Lung (tissue), 12 donors: Measurements from ENCODE around the gene ANKRD11. TPM values are rescaled to one million over a fixed set of nuclear protein-coding genes. Genes with fewer than 3 reads are reported as not detected.

Source experiments
- ATAC-seq: fragments of 200-7000 bp; cut with Tn5 transposase; one replicate; pipeline ENCODE4 v1.9.1; 2020; ENCODE audit warnings: moderate number of reproducible peaks; ENCODE audit not compliant: insufficient read depth, low FRiP score
- DNase-seq, 3 donors: peaks; one replicate each; pipeline ENCODE4 v3.0.0-alpha.2; 2013 to 2017
- H3K27ac ChIP-seq, 2 donors: one replicate each; pipeline ENCODE4 v1.5.1; 2013; ENCODE audit warnings: mild to moderate bottlenecking in 2 of 2, moderate library complexity in 2 of 2, control low read depth in 1 of 2, inconsistent platforms in 1 of 2, low read depth in 1 of 2, low read length in 1 of 2
- H3K27me3 ChIP-seq, 3 donors: one replicate each; pipeline ENCODE4 v1.5.1; 2013; ENCODE audit warnings: low read length in 2 of 3; ENCODE audit not compliant: control insufficient read depth in 3 of 3, insufficient read depth in 3 of 3
- H3K36me3 ChIP-seq, 4 donors: one replicate each; pipeline ENCODE4 v1.5.1; 2013; ENCODE audit warnings: low read length in 4 of 4, mild to moderate bottlenecking in 1 of 4, moderate library complexity in 1 of 4; ENCODE audit not compliant: control insufficient read depth in 4 of 4, insufficient read depth in 4 of 4
- H3K4me1 ChIP-seq, 5 donors: one replicate each; pipeline ENCODE4 v1.5.1; 2013; ENCODE audit warnings: low read length in 5 of 5, mild to moderate bottlenecking in 2 of 5, moderate library complexity in 1 of 5; ENCODE audit not compliant: control insufficient read depth in 5 of 5, insufficient read depth in 5 of 5
- H3K4me3 ChIP-seq: one replicate; pipeline ENCODE4 v1.5.1; 2013; ENCODE audit warnings: mild to moderate bottlenecking, control low read depth, moderate library complexity
- H3K9ac ChIP-seq, 2 donors: one replicate each; pipeline ENCODE4 v1.5.1; 2013; ENCODE audit warnings: low read length in 2 of 2, control low read depth in 1 of 2; ENCODE audit not compliant: insufficient read depth in 1 of 2
- H3K9me3 ChIP-seq, 4 donors: one replicate each; pipeline ENCODE4 v1.5.1; 2013; ENCODE audit warnings: low read length in 3 of 4, mild to moderate bottlenecking in 1 of 4, moderate library complexity in 1 of 4; ENCODE audit not compliant: control insufficient read depth in 4 of 4, insufficient read depth in 3 of 4
- CTCF ChIP-seq: IDR thresholded peaks from 2 replicates; pipeline ENCODE4 v1.5.1; 2012; ENCODE audit warnings: mild to moderate bottlenecking; ENCODE audit errors: control extremely low read depth, extremely low read depth
- WGBS, 2 donors: extraction: QIAGEN DNeasy Blood & Tissue Kit; methylation state at CpG; one replicate each; pipeline ENCODE4 v1.1.7; 2013; 5-methylcytosine and 5-hydroxymethylcytosine counted together
- polyA plus RNA-seq, 2 donors: library from polyadenylated mRNA; stranded (reverse); fragments of 200-250 nt; gene quantifications; one replicate each; pipeline ENCODE4 v1.2.1, GENCODE V29; 2013
- total RNA-seq, 2 donors: library from RNA; depleted of rRNA in 1 of 2; stranded (reverse); fragments of >200 nt in 1 of 2; gene quantifications; one replicate each; pipeline ENCODE4 v1.2.1, GENCODE V29; 2014 to 2021
- donor health status: control.
- donor health status: control.
- donor health status: Bipolar disorder and iron deficiency.
- donor health status: healthy.
- donor health status: DM: yes; HTN: yes; CAD: no.

ANKRD11 gene
- total and polyA plus RNA-seq, 4 donors: 58.5 to 162 (median 89.5) TPM

- Histone ChIP-seq H3K27ac (peak overlapping the region in 1 of 2 donors; percentile 34), H3K27me3 (no peaks in the 10 kb centered on the region), H3K36me3 (no peaks in the 10 kb centered on the region), H3K9me3 (no peaks in the 10 kb centered on the region), H3K4me3 (no peak overlapping the region), H3K9ac (no peak overlapping the region), H3K4me1 (peaks cover 12 to 56% (median 25%) of the 10 kb centered on the region in 5 donors)
- WGBS, 2 donors: 38 to 41% methylated on average over 6 of the region's 6 CpGs
- ATAC-seq: no peak
- TF ChIP-seq CTCF: no peak
- no peak for DNase-seq
Observed at GRCh38 chr16:89410322-89410721, 80.0 kb downstream of the ANKRD11 start.

GRCh38 chr16:89409161-89409711, 81.1 kb downstream of the ANKRD11 start:
- Histone ChIP-seq H3K9ac (no peak overlapping the region), H3K27me3 (no peaks in the 10 kb centered on the region), H3K4me3 (no peak overlapping the region), H3K9me3 (no peaks in the 10 kb centered on the region), H3K36me3 (no peaks in the 10 kb centered on the region), H3K4me1 (peaks cover 12 to 54% (median 25%) of the 10 kb centered on the region in 5 donors), H3K27ac (peak overlapping the region in 1 of 2 donors; percentile 44)
- DNase-seq: no peak
- TF ChIP-seq CTCF: no peak
- WGBS, 2 donors: 38 to 59% methylated on average over 13 of the region's 13 CpGs
- no peak for ATAC-seq

GRCh38 chr16:89408315-89408714, 82.0 kb downstream of the ANKRD11 start:
- Histone ChIP-seq H3K4me1 (peaks cover 12 to 50% (median 25%) of the 10 kb centered on the region in 5 donors), H3K4me3 (no peak overlapping the region), H3K9me3 (no peaks in the 10 kb centered on the region), H3K9ac (no peak overlapping the region), H3K27me3 (no peaks in the 10 kb centered on the region), H3K27ac (peak overlapping the region in 1 of 2 donors; percentile 61), H3K36me3 (no peaks in the 10 kb centered on the region)
- no peak for DNase-seq
- no peak for ATAC-seq
- WGBS, 2 donors: 65 to 66% methylated on average over 12 of the region's 12 CpGs
- TF ChIP-seq CTCF: no peak

DNA sequence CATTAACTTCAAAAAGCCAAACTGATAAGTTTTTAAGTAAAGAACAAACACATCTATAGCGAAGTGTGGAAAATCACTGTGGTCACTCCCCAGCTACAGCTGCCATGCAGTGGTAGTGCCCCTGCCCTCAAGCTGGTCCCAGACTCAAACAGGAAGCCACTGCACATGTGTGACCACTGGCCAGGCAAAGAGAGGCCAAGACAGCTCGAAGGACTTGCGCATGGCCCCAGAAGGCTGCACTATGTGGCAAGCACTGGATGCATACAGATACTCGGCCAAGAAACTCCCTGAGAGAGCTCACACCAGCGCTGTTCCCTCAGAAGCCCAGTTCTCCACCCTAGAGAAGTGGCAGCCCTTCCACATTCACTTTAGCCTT, 82.4 kb downstream of the ANKRD11 start:
- WGBS, 2 donors: 56 to 75% methylated on average over 5 of the region's 5 CpGs
- H3K4me1 ChIP-seq: peaks cover 12 to 53% (median 25%) of the 10 kb centered on the region in 5 donors

More for the DNA sequence above, 82.4 kb downstream of the ANKRD11 start:
- no peak overlapping the region for H3K4me3 ChIP-seq
- H3K9me3 ChIP-seq: no peaks in the 10 kb centered on the region
- H3K27me3 ChIP-seq: no peaks in the 10 kb centered on the region
- H3K27ac ChIP-seq: peak overlapping the region in 1 of 2 donors; percentile 61
- TF ChIP-seq CTCF: no peak
- ATAC-seq: no peak
- H3K9ac ChIP-seq: no peak overlapping the region
- H3K36me3 ChIP-seq: no peaks in the 10 kb centered on the region
- DNase-seq: no peak
